Inflammatory macrophage treated with lipopolysaccharide for 1 hour (primary cell): ENCODE data around the gene FTCD.

Experiments used
- DNase-seq, 2 donors: peaks; one replicate each; pipeline ENCODE4 v3.0.0-alpha.2; 2020 to 2022

FTCD gene

GRCh38 chr21:46104104-46104503 is 51.3 kb downstream of the FTCD start:
- DNase-seq = no peak

DNA sequence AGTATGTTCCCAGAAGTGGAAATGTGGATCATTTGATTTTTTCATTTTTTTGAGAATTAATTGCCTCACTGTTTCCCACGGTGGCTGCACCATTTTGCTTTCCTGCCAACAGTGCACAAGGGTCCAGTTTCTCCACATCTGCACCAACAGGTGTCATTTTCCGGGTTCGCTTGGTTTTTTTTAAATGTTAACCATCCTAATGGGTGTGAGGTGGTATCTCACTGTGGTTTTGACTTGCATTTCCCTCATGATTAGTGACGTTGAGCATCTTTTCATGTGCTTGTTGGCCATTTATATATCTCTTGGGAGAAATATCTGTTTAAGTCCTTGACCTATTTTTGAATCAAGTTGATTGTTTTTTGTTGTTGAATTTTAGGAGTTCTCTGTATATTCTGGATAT is 54.5 kb downstream of the FTCD start:
- DNase-seq = no peak

- no peak for DNase-seq
Observed at GRCh38 chr21:46100426-46100825, 55.0 kb downstream of the FTCD start.

DNA sequence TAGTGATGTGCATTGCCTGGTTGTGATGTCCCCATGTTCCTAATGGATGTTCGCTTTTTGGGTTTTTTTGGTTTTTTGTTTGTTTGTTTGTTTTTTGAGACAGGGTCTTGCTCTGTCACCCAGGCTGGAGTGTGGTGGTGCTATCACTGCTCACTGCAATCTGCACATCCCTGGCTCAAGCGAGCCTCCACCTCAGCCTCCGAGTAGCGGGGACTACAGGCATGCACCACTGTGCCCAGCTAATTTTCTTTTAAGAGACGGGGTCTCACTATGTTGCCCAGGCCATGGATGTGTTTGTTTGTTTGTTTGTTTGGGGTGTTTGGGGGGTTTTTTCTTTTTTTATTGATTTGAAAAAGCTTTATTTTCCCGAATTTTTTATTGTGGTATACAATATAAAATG is 55.4 kb downstream of the FTCD start:
- DNase-seq = no peak

- DNase-seq = no peak
Observed at GRCh38 chr21:46099476-46099875, 55.9 kb downstream of the FTCD start.

DNA sequence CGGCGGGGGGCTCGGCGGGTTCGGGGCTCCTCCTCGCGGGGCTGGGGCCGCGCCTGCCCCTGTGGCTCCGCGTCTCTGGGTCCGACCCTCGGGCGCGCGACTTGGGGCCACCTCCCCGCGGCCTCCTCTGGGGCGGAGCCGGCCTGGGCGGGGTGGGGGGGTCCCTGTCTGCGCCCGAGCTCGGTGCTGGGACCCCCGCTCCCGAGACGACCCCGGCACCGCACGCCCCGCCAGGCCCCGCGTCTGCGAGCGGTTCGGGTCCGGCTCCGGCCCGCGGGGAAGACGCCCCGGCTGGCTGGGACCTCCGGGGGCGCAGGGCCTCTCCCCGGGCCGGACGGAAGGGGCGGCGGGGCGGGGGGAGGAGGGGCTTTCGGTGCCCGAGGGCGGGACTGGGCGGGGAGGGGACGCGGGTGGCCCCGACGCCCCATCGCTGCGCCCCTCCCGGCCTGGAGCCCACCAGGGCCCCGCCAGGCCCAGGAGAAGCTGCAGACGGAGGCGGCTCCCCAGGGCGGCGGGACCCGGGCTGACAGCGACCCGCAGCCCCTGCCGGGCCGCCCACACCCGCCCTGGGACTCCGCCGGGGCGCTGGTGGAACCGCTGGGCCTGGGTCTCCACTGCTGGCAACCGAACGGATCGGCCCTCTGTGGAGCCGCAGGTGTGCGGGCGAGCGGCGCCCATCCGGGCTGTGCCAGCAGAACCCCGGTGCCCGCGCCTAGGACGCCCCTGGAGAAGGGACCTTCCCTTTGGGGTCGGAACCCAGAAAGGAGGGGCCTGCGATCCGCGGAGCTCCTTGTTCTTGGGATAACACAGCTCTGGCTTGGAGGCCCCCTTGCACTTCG is 56.9 kb downstream of the FTCD start:
- no peak for DNase-seq

DNA sequence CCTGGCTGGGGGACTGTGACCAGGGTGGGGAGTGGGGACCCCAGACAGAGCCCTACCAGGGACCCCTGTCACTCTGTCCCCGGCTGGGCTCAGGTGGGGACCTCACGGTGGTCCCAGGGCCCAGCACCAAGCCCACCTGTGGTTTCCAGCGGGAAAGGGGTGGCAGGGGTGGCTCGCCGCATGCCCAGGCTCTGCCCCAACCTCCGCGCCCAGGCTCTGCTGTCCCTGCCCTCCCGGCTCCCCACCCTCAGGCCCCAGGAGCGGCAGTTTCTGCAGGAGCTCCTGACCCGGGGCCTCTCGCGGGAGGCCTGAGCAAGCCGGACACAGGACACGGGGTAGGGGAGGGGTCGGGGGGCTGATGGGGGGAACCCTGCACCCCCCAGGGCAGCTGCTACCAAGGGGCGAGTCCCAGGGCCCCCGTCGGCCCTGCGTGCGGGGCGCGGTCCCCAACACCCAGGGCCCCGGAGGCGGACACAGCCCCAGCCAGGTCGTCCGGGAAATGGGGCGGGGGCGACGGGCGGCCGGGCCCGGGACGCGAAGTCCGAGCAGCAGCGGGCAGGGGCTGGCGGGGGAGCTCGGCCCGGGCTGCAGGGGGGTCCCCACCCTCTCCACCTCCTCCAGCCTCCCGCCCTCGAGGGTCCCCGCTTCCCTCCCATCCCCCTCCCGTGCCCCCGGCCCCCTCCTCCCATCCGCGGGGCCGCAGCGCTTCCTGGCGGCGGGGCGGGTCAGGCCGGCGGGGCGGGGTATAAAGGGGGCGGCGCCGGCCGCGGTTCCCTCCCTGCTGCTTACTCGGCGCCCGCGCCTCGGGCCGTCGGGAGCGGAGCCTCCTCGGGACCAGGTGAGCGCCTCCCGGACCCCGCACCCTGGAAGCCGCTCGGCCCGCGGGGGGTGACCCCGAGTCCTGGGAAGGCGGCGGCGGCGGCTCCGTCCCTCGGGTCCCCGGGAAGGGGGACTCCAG is 57.8 kb downstream of the FTCD start, which contains the start of gene COL6A2:
COL6A2 (plus strand) TSS at position 777 of the 958 bp plus-strand sequence.
- DNase-seq = no peak

GRCh38 chr21:46096596-46097335 is 58.6 kb downstream of the FTCD start:
- no peak for DNase-seq

- no peak for DNase-seq
Observed at GRCh38 chr21:46095814-46096595, 59.4 kb downstream of the FTCD start.

DNA sequence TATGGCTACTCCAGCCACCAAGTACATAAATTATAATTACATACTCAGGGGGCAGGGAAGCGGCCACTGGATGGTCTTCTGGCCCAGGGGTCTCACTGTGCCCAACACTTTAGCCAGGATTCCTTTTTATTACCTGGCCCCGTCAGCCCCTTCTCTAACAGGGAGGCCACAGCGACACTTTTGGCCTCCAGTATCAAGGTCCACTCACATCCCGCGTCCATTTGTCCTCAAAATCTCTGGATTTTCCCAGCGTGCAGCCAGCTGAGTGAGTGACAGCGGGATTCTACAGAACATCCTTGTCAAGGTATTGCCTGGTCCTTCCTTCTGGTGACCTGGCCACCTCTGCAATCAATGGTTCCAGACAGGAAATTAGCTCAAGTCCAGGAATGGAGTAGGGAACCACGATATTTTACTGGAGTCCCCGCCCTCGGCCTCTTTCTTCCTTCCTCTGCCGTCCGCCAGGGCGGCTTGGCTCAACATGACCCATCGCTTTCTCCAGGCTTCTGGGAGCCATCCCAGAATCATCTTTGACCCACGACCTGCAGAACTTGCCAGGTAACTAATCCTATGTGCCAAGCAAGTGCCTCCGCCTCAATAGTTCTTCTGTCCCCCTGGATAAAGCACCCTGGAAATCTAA is 60.2 kb downstream of the FTCD start:
- DNase-seq = no peak

- no peak for DNase-seq
Observed at GRCh38 chr21:46094401-46095082, 60.8 kb downstream of the FTCD start.

- DNase-seq = no peak
Observed at GRCh38 chr21:46093668-46094400, 61.5 kb downstream of the FTCD start.

DNA sequence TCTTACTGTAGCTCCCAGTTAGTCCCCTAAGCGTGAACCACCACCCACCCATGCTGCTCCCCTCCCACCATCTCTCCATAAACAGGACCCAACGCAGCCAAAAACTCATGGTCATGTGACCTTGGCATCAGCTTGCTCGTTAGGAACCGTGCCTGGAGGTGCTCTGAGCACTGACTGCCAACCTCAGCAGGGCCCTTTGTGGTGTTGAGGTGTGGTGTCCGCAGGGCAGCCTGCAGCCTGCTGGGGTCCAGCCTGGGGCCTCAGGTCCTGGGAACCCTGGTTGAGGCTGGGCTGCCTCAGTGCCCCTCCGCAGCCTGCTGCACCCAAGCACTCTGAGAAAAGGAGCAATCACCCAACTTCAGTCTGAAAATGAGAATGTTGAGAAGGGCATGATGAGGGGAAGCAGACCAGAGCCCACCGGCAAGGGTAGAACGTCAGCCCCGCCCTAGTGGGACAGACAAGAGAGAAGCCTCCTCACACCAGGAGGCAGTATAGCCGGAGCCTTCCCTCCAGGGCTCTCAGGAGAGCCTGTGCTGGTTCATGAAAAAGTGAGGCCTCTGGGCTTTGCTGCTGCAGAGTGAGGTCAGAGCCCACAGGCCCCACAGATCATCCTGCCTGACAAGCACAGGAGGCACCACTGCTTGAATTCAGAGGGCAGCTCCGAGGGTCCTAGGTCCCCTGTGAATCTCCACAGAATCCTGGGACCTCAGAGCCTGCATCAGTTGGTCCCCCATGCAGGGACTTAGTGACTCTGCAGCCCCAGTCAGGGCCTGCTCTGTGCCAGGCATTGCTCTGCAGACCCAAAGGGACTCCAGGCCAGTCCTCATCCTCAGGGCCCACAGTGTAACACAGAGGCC is 62.3 kb downstream of the FTCD start:
- no peak for DNase-seq

- DNase-seq = no peak
Observed at GRCh38 chr21:46092026-46092764, 63.2 kb downstream of the FTCD start.

- no peak for DNase-seq
Observed at GRCh38 chr21:46091631-46092025, 63.8 kb downstream of the FTCD start.

DNA sequence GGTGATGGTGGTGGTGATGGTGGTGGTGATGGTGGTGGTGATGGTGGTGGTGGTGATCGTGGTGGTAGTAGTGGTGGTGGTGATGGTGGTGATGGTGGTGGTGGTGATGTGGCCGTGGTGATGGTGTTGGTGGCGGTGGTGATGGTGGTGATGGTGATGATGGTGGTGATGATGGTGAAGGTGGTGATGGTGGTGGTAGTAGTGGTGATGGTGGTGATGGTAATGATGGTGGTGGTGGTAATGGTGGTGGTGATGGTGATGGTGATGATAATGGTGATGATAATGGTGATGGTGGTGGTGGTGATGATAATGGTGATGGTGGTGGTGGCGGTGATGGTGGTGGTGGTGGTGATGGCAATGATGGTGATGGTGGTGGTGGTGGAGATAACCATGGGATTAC is 64.3 kb downstream of the FTCD start:
- no peak for DNase-seq

- no peak for DNase-seq
Observed at GRCh38 chr21:46089285-46089684, 66.1 kb downstream of the FTCD start.

- DNase-seq = no peak
Observed at GRCh38 chr21:46088189-46088588, 67.2 kb downstream of the FTCD start.

DNA sequence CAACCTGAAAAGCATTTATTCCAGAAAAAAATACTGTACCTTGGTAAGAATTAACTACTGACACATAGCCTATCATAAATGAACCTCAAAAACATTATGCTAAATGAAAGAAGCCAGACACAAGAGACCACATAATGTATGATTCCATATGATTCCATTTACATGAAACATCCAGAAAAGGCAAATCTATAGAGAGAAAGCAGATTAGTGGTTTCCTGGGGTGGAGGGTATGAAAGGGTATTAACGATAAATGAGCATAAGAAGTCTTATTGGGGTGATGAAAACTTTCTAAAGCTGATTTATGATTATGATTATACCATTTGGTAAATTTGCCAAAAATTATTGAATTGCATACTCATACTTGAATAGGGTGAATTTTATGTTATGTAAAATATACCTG is 67.7 kb downstream of the FTCD start:
- no peak for DNase-seq
